ENCODE results near the gene CAMK4.
"Not testable (repeated sequence)": the region's sequence is repeated elsewhere in the genome, so short reads cannot be mapped to it uniquely, and the experiment has no call there.

CAMK4 gene

DNA sequence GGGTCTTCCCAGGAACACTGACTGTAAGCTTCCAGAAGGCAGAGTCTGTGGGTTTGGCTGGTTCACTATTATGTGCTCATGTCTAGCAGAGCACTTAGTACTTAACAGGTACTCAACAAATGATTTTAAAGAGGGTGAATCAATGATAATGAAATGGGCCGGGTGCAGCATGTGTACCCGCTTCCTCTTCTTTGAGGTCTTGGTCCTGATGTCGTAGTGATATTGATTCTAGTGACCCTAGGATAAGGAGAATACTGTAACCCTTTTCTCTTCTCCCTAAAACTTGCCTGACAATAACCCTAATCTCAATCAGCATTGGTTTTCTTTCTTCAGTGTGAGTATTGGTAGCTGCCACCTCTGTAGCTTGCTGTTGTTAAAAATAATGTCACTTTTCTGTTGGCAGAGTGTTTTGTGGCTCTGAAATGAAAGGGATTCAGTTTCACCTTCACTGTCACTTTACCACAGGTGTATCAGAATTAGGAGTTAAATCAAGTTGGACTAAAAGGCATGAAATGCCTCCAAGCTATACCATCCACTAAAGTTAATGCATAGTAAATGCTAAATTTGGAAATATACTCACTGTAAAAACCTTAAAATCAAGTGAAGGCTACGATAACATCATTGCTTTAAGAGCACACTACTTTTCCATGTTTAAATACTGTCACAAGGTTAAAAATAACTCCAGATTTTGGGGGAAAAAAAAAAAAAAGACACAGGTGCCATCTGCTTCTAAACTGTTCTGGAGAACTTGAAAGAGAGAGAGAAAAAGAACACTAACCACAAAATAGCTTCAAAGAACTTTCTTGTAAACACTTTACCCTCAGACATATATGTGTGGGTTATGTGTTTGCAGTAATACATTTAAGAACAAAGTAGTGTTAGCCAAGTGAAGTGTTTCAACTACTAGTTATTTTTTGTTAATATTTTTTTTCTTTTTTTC is 6.0 kb downstream of the CAMK4 start:
- DNase-seq: peak in 1 of 5 donors; percentile 60

GRCh38 chr5:111231119-111231518 is 6.9 kb downstream of the CAMK4 start:
- no peak for DNase-seq

DNA sequence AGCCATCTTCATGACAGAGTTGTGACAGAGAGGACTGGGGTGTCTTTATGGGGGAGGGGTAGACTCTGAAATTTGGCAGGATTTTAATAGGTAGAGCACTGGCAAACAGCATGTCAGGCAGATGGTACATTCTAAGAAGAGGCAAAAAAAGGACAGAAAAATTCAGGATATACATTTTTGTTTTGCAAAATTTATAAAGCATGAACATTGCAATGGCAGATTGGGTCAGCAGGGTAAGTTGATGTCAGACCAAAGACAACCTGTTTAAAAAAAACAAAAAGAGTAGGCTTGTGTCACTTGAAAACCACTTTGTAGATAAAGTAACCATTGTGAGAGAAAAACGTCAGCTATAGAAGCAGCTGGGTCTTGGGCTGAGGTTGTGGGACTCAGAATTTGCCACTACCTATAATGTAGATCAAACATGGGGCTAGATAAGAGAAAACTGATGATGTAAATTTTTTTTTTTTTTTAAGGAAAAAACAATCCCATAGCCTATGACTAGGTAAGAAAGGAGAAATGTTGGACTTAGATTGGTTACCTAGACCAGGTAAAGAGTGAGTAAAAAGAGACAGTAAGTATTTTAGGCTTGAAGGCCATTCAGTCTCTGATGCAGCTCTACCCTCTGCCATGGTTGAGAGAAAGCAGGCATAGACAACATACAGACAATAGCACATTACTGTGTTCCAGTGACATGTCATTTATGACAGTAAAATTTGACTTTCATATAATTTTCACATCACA is 8.3 kb downstream of the CAMK4 start:
- no peak for DNase-seq

DNA sequence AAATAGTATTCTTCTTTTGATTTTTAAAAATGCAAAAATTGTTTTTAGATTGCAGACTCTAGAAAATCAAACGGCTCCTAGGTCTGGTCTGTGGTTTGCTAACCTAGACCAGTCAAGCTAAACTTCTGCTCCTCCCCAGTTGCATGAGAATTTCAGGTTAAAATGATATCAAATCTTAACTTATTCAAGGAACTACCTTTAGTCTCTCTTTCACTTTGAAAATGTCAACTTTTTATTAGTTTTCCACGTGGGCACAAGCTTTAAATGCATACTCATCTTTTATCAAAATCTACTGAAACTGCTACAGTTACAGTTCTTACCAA is 8.8 kb downstream of the CAMK4 start:
- DNase-seq: no peak

- DNase-seq: peak in 1 of 5 donors; percentile 52
Observed at GRCh38 chr5:111234125-111234524, 9.9 kb downstream of the CAMK4 start.

DNA sequence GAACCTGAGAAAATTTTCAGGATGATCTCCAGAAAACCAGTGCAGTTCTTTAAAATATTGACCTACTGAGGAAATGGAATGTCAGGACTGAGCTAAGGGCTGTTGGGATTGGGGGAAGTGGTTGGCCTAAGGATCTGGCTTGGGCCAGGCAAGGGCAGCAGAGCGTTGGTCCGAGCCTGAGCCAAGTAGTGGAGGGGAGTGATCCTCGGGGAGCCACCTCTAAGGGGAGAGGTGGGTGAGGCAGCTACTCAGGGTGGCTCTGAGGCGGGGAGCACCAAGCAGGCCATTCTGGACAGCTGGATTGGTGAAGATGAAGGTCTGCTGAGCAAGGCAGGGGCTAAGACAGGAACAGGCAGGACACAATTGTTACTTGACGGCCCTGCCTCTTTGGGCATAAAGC is 11.5 kb downstream of the CAMK4 start:
- DNase-seq: no peak

DNA sequence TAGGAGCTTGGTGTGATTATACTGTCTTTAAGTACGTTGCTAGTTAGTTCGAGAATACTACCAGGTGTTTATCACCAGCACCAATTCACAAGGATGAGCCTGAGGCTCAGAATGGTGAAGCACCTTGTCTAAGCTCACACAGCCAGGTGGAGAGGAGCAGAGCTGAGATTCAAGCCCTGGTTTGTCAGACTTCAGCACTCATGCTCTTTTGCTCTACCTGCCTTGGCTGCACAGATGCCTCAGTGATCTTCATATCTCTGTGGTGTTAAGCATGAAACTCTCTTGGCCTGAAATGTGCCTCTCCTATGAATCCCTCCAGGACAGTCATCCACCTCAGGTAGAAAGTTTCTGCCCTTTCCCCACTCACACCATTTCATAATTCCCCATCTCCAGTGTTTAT is 12.2 kb downstream of the CAMK4 start:
- no peak for DNase-seq

- DNase-seq: no peak
Observed at GRCh38 chr5:111236995-111237394, 12.8 kb downstream of the CAMK4 start.

GRCh38 chr5:111237470-111237869 is 13.3 kb downstream of the CAMK4 start:
- no peak for DNase-seq

GRCh38 chr5:111238431-111239225 is 14.4 kb downstream of the CAMK4 start:
- no peak for DNase-seq

- no peak for DNase-seq
Observed at GRCh38 chr5:111241696-111242095, 17.5 kb downstream of the CAMK4 start.

DNA sequence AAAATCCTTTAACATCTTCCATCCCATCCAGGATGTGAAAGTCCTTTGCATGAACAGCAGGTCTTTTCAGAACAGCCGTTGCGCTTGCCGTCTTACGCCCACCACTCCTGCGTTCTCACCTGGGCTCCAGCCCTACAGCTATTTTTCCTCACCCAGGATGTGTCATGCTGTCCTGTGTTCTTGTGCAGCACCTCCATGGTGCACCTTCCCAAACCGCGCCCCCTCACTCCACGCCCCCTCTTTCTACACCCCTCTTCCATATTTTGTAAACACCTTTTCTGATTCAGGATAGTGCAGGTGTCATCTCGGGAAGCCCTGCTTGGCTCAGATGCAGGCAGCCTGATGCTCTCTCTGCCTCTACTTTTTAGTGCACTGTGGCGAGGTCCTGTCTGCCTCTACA is 18.4 kb downstream of the CAMK4 start:
- no peak for DNase-seq

DNA sequence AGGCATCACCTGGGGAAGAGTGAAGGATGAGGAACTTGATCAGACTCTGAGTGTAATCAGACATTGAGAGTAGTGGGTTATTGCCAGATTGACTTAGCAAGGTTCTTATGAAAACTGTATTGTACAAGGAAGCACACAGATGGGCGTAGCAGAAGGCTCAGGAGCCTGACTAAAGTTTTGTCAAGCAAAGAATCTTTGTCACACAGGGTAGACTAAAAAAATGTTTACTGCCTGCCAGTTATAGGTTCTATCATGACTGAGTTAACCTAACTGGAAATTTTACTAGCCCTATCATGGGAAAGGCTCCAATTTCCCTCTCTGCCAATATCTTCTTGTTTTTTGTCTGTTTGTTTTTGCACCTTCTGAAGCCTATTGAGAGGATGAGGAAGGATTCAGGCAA is 19.1 kb downstream of the CAMK4 start:
- DNase-seq: no peak

GRCh38 chr5:111245654-111246053 is 21.5 kb downstream of the CAMK4 start:
- no peak for DNase-seq

DNA sequence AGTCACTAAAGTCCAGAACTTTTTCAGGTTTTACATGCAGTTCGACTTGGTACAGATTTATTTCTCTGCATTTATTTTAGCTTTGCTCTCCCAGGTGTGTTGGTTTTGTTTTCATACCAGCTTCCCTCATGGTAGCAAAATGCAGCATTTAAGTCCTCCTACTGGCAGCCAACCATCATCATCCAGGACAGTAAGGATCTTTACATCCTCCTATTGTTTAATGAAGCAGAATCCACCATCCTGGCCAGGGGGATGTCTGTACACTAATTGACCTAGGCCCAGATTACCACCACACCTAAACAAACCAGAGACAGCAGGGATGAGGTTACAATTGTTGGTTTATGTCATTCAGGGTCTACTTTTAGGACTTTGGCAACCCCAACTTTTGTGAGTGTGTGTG is 22.3 kb downstream of the CAMK4 start:
- DNase-seq: no peak

- DNase-seq: no peak
Observed at GRCh38 chr5:111248571-111248970, 24.4 kb downstream of the CAMK4 start.

DNA sequence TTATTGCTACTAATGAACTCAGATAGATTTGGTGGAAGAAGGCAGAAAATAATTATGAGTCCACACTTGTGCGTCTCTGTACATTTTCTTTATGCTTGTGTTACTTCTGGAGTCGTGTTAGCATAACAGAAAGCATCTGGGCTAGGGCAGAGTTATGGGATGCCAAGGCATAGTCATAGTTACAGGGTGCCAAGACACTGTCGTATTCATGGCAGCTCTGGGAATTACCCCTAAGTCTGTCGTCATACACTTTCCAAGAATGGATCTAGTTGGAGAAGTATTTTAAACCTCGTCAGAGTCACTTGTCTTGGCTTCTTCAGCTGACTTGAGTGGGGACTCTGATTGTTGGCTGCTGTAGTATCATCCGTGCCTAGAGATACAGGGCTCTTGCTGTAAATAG is 27.7 kb downstream of the CAMK4 start:
- no peak for DNase-seq

GRCh38 chr5:111252799-111253545 is 28.8 kb downstream of the CAMK4 start:
- no peak for DNase-seq

- DNase-seq: peak; percentile 40 to 71 (median 54)
Observed at GRCh38 chr5:111254613-111255012, 30.4 kb downstream of the CAMK4 start.

DNA sequence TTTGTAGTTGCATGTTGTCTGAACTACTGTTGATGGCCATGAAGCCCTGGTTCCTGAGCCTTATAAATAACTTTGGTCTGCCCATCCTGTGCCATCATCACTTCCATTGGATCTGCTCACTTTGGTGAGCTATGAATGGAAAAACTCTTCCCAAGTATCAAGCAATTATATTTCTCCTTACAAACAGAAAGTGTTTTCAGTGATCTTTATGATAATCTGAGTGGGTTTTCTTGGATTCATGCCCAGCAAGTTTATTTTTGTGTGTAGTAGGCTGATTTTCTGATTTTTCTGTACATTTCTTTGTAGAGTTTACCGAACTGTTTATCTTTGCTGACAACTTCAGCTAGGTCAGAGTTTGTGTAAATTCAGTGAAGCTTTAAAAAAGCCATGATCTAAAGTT is 31.0 kb downstream of the CAMK4 start:
- no peak for DNase-seq

DNA sequence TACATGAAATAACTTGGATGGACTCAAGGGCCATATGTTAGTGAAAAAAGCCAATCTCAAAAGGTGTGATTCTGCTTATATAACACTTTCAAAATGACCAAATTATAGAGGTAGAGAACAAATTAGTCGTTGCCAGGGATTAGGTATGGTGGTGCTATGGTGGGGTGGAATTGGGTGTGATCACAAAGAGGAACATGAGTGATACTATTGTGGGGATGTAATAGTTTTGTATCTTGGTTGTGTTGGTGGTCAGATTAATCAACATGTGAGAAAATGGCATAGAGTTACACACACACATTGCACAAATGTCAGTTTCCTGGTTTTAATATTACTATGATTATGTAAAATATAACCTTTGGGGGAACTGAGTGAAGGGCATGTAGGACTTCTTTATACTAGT is 31.9 kb downstream of the CAMK4 start:
- no peak for DNase-seq

DNA sequence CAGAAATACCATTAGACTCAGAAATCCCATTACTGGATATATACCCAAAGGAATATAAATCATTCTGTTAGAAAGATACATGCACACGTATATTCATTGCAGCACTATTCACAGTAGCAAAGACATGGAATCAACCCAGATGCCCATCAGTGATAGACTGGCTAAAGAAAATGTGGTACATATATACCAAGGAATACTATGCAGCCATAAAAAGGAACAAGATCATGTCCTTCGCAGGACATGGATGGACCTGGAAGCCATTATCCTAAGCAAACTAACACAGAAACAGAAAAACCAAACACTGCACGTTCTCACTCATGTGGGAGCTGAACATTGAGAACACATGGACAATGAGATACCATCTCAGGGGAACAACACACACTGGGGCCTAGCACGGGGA is 33.4 kb downstream of the CAMK4 start:
- not testable (repeated sequence) for DNase-seq

DNA sequence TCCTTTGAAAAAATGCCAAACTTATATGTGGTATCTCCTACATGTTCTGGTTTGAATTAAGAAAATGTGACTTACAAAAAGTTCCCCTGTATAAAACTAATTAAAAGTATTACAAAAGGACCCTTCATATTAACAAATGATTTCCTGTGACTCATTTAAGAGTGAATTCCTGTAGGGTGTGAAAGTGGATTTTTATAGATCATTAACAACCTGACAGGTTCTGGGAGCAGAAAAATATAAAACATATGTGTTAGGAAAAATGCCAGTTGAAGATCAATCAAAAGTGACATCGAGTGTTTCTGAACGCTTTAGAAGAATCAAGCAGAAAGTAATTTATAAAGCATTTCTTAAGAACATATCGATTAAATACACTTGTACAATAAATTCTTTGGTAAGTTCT is 35.5 kb downstream of the CAMK4 start:
- no peak for DNase-seq

Data from T-helper 1 cell (primary cell).